HCT116 (cell line): ENCODE results near the gene ARHGEF11. TPM values are rescaled to one million over a fixed set of nuclear protein-coding genes. Genes with fewer than 3 reads are reported as not detected.

Experiments used
- ATAC-seq: fragments of 200-7000 bp; cut with Tn5 transposase; 2 replicates; pipeline ENCODE4 v1.9.1; 2020; ENCODE audit warnings: mild to moderate bottlenecking, moderate library complexity
- Bru-seq: library from RNA; stranded (reverse); fragments of 400-500 nt; gene quantifications from one replicate; lab custom pipeline; 2021; lab: Mats Ljungman, UMichigan
- BruChase-seq, 2 experiments: library from RNA; stranded (reverse); fragments of 400-500 nt; gene quantifications; one replicate each; lab custom pipeline; 2021; lab: Mats Ljungman, UMichigan
- BruUV-seq: library from RNA; stranded (reverse); fragments of 400-500 nt; replicated peaks from 2 replicates; lab custom pipeline; 2021; lab: Mats Ljungman, UMichigan
- CTCF ChIA-PET: fragments of 300-600 bp; sonication (Branson Sonifier 250); formaldehyde crosslinking; loops from one replicate; lab custom pipeline; 2021; ENCODE audit warnings: antibody characterized with exemption; lab: Charles Lee
- POLR2A ChIA-PET: fragments of 300-600, 350-600 bp; sonication (Branson Sonifier 250); formaldehyde crosslinking; loops from one replicate; lab custom pipeline; 2021; ENCODE audit warnings: antibody characterized with exemption; lab: Charles Lee
- RAD21 ChIA-PET, 2 experiments: fragments of 300-600 bp; sonication (Branson Sonifier 250); formaldehyde crosslinking; loops; one replicate each; lab custom pipeline; 2023; ENCODE audit warnings: low total read pairs in 2 of 2; ENCODE audit not compliant: uncharacterized antibody in 2 of 2, unreplicated experiment in 2 of 2, low non-redundant PET in 1 of 2; lab: Charles Lee
- DNase-seq: peaks from one replicate; pipeline ENCODE4 v3.0.0-alpha.2; 2010; ENCODE audit warnings: low read depth, low spot score
- H2AFZ ChIP-seq: fragments of 200-600 bp; shearing (Covaris generic), sonication (generic); 2 replicates; pipeline ENCODE4 v1.6.1; 2017; ENCODE audit warnings: low read depth, mixed run types, mixed read lengths, antibody characterized with exemption, low read length; ENCODE audit not compliant: poor library complexity, severe bottlenecking
- H3K27ac ChIP-seq: 2 replicates; pipeline ENCODE4 v1.5.1; 2012; ENCODE audit warnings: low read depth, low read length
- H3K27me3 ChIP-seq: fragments of 200-600 bp; sonication (generic); 2 replicates; pipeline ENCODE4 v1.6.1; 2016; ENCODE audit warnings: mixed run types, low read length, mixed read lengths; ENCODE audit not compliant: insufficient read depth
- H3K36me3 ChIP-seq, 2 experiments: fragments of 200-500 bp in 1 of 2; fragments of 200-600 bp in 1 of 2; sonication (Bioruptor generic) in 1 of 2; sonication (generic) in 1 of 2; 2 replicates each; pipeline versions ENCODE4 v1.5.1 to v1.6.1; 2014 to 2016; ENCODE audit warnings: low read length in 2 of 2, inconsistent platforms in 1 of 2, mixed read lengths in 1 of 2, mixed run types in 1 of 2; ENCODE audit not compliant: insufficient read depth in 2 of 2, control insufficient read depth in 1 of 2
- H3K4me1 ChIP-seq, 2 experiments: fragments of 200-600 bp in 1 of 2; sonication (generic) in 1 of 2; 2 replicates each; pipeline versions ENCODE4 v1.5.1 to v1.6.1; 2012 to 2017; ENCODE audit warnings: low read length in 2 of 2, inconsistent platforms in 1 of 2, mild to moderate bottlenecking in 1 of 2, mixed read lengths in 1 of 2, mixed run types in 1 of 2, moderate library complexity in 1 of 2; ENCODE audit not compliant: insufficient read depth in 2 of 2, control insufficient read depth in 1 of 2
- H3K4me2 ChIP-seq: fragments of 200-600 bp; sonication (generic); 2 replicates; pipeline ENCODE4 v1.6.1; 2017; ENCODE audit warnings: mixed run types, low read length, mixed read lengths
- H3K4me3 ChIP-seq, 2 experiments: fragments of 200-600 bp in 1 of 2; sonication (generic) in 1 of 2; replicated peaks in 1 of 2; 2 replicates each; pipeline ENCODE4 v1.5.1; 2011 to 2016; ENCODE audit warnings: low read length in 2 of 2, control low read depth in 1 of 2, low read depth in 1 of 2, mild to moderate bottlenecking in 1 of 2, mixed read lengths in 1 of 2, mixed run types in 1 of 2
- H3K79me2 ChIP-seq: fragments of 200-600 bp; sonication (generic); 2 replicates; pipeline ENCODE4 v1.6.1; 2017; ENCODE audit warnings: mild to moderate bottlenecking, mixed run types, low read length, moderate library complexity, mixed read lengths; ENCODE audit not compliant: insufficient read depth
- H3K9ac ChIP-seq: fragments of 200-600 bp; sonication (generic); 2 replicates; pipeline ENCODE4 v1.6.1; 2016; ENCODE audit warnings: low read length, mixed read lengths
- H3K9me2 ChIP-seq: fragments of 200-600 bp; sonication (generic), shearing (Covaris generic); 2 replicates; pipeline ENCODE4 v1.6.1; 2017; ENCODE audit warnings: mixed run types, mild to moderate bottlenecking, moderate library complexity; ENCODE audit not compliant: insufficient read depth
- H3K9me3 ChIP-seq, 2 experiments: fragments of 200-500 bp in 1 of 2; fragments of 200-600 bp in 1 of 2; sonication (Bioruptor generic) in 1 of 2; sonication (generic) in 1 of 2; 2 replicates each; pipeline ENCODE4 v1.6.1; 2014 to 2017; ENCODE audit warnings: low read length in 2 of 2, mixed read lengths in 2 of 2, inconsistent platforms in 1 of 2, low read depth in 1 of 2, mild to moderate bottlenecking in 1 of 2, mixed run types in 1 of 2, moderate library complexity in 1 of 2; ENCODE audit not compliant: control insufficient read depth in 1 of 2, insufficient read depth in 1 of 2
- H4K20me1 ChIP-seq: fragments of 200-600 bp; sonication (generic), shearing (Covaris generic); 2 replicates; pipeline ENCODE4 v1.6.1; 2017; ENCODE audit warnings: mixed run types, mild to moderate bottlenecking, moderate library complexity; ENCODE audit not compliant: insufficient read depth
- CBX3 ChIP-seq: IDR thresholded peaks from 2 replicates; pipeline ENCODE4 v1.6.1; 2012; ENCODE audit warnings: low read depth
- EGR1 ChIP-seq: IDR thresholded peaks from 2 replicates; pipeline ENCODE4 v1.6.1; 2012; ENCODE audit warnings: low read depth
- ELF1 ChIP-seq: IDR thresholded peaks from 2 replicates; pipeline ENCODE4 v1.6.1; 2012; ENCODE audit warnings: low read depth, borderline replicate concordance
- POLR2A ChIP-seq: IDR thresholded peaks from 2 replicates; pipeline ENCODE4 v1.7.0; 2011; ENCODE audit warnings: borderline replicate concordance; ENCODE audit not compliant: insufficient read depth, insufficient read length; ENCODE audit errors: extremely low read depth
- POLR2AphosphoS5 ChIP-seq: IDR thresholded peaks from 2 replicates; pipeline ENCODE4 v1.6.1; 2011; ENCODE audit warnings: mild to moderate bottlenecking, low read depth, low read length, moderate library complexity
- RAD21 ChIP-seq: IDR thresholded peaks from 2 replicates; pipeline ENCODE4 v1.6.1; 2012; ENCODE audit warnings: low read depth, mild to moderate bottlenecking
- SP1 ChIP-seq: IDR thresholded peaks from 2 replicates; pipeline ENCODE4 v1.6.1; 2012; ENCODE audit warnings: low read depth
- TCF7L2 ChIP-seq: IDR thresholded peaks from 2 replicates; pipeline ENCODE4 v1.7.0; 2011; ENCODE audit warnings: borderline replicate concordance, inconsistent platforms; ENCODE audit not compliant: insufficient read depth, insufficient read length; ENCODE audit errors: extremely low read depth
- ZFX ChIP-seq: fragments of 450-650 bp; IDR thresholded peaks from 2 replicates; pipeline ENCODE4 v1.6.1; 2017
- intact Hi-C: fragments of 100-400 bp; cut with micrococcal nuclease; formaldehyde crosslinking; loops from 2 replicates; pipeline ENCODE4 v1.10.0; 2022
- long read RNA-seq: library from polyadenylated mRNA; unstranded; transcript quantifications from one replicate; pipeline ENCODE4 v2.0.0, GENCODE V29; 2021; ENCODE audit not compliant: unreplicated experiment
- polyA plus RNA-seq: library from polyadenylated mRNA; unstranded; fragments of >200 nt; gene quantifications from 2 replicates; pipeline ENCODE4 v1.2.1, GENCODE V29; 2012; ENCODE audit warnings: missing spikeins
- total RNA-seq: library from RNA; stranded (reverse); gene quantifications from one replicate; pipeline ENCODE4 v1.2.1, GENCODE V29; 2021; ENCODE audit not compliant: unreplicated experiment

Gene ARHGEF11
- total RNA-seq (28.9 TPM), Bru-seq, nascent RNA (percentile 78 among the genes with signal in this experiment), BruChase-seq, experiment 1, labeled RNA remaining after a 6-hour chase (percentile 86 among the genes with signal in this experiment), BruChase-seq, experiment 2, labeled RNA remaining after a 2-hour chase (percentile 81 among the genes with signal in this experiment)
- 15.5 and 16.7 TPM in 2 replicates for polyA plus RNA-seq
- long read RNA-seq, partial matches to known transcripts, result 17 of 35 reads
- long read RNA-seq, other reads (novel, unspliced or antisense), result 18 of 35 reads

DNA sequence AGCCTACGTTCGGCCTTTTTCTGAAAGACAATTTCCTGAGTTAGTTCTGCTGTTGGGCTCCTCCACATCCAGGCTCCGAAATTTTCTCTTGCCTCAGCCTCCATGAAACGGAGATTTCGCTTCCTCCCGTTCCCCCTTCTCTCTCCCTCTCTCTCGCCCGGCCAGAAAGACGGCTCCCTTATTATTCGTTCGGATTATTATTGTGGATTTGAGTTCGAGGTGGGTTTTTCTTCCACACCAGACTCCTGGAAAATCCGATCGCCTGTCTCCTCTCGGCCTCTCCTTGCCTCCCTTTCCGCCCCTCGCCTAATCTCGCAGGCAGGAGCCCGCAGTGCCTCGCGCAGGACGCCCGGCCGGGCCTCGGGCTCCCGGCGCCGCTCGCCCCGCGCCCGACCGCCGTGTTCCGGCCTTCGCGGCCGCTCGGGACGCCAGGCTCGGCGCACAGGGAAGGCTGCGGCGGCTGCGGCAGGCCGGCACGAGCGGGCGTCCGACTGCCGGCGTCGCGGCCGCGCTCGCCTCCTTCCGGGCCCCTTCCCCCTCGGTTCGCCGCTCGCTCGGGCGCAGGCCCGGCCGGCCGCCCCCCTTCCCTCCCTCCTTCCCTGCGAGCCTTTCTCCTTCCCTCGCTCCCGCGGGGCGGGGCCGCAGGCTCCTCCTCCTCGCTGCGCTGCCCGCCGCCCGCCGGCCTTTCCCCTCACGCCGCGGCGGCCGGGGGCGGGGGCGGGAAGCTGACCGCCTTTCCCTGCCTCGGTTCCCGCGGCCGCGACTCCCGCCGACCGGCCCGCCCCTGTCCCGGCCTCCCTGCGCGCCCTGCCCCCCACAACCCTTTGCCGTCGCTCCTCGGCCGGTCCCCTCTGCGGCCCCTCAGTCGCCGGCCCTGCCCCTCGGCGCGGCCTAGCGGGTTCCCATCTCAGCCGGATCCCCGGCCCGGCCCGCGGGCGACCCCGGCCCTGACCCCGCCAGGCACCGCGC is at the start of gene ARHGEF11:
Gene ARHGEF11 (minus strand): TSS at position 493 of the 969 bp plus-strand sequence. CDS start 1,412 bp downstream, outside the sequence.
- no peaks in the 10 kb centered on the region for H3K36me3 ChIP-seq
- peak within 1 kb of the TSS; percentile 87 for H3K9ac ChIP-seq
- BruUV-seq, result no TSS peak
- H3K27ac ChIP-seq, result peak within 1 kb of the TSS; percentile 80
- ATAC-seq (peak; percentile 95), DNase-seq (peak; percentile 64)
- RAD21 ChIA-PET, result no interaction called here
- TF ChIP-seq POLR2A, result peak; percentile 48
- TF ChIP-seq POLR2AphosphoS5, result peak; percentile 92
- no peak for TF ChIP-seq RAD21
- TF ChIP-seq SP1, result peak; percentile 30; the same call in 1 of the 2 replicates
- no peak for TF ChIP-seq ELF1
- peak; percentile 82 for TF ChIP-seq EGR1
- peak; percentile 92 for TF ChIP-seq ZFX
- POLR2A ChIA-PET, result no interaction called here
- peaks cover 47% of the 10 kb centered on the region for H3K79me2 ChIP-seq
- peak within 1 kb of the TSS; percentile 64 for H2AFZ ChIP-seq
- H3K4me3 ChIP-seq, result peak within 1 kb of the TSS; percentile 50 to 81
- no peaks in the 10 kb centered on the region for H3K9me2 ChIP-seq
- CTCF ChIA-PET, result interaction anchor here (1.5 kb wide), 1 partner anchor 45 kb away, joined by 3 read pairs; no protein-coding TSS in a partner anchor
- H3K4me2 ChIP-seq, result peak within 1 kb of the TSS; percentile 92
- H3K9me3 ChIP-seq, result no peaks in the 10 kb centered on the region
- intact Hi-C loops, result no loop called here
- H4K20me1 ChIP-seq, result no peaks in the 10 kb centered on the region; the same call in 1 of the 2 replicates
- H3K4me1 ChIP-seq, result peaks cover 13 to 26% of the 10 kb centered on the region in 2 experiments
- H3K27me3 ChIP-seq, result no peaks in the 10 kb centered on the region

- DNase-seq, result no peak
- ChIA-PET POLR2A (no interaction called here), CTCF (interaction anchor here (0.7 to 0.9 kb wide), 2 partner anchors 21 to 62 kb away, joined by 3 to 4 read pairs; no protein-coding TSS in a partner anchor), RAD21 (no interaction called here)
- Histone ChIP-seq H3K4me3 (no peak overlapping the region), H4K20me1 (no peaks in the 10 kb centered on the region), H3K9me2 (no peaks in the 10 kb centered on the region; the same call in 1 of the 2 replicates), H3K4me1 (0 out of 4 replicates have a peak, but pooled peaks cover 0 to 2% of the 10 kb centered on the region in 2 experiments), H3K4me2 (no peak overlapping the region), H2AFZ (no peak overlapping the region), H3K9ac (no peak overlapping the region), H3K27ac (no peak overlapping the region), H3K27me3 (no peaks in the 10 kb centered on the region), H3K79me2 (no peaks in the 10 kb centered on the region), H3K36me3 (no peaks in the 10 kb centered on the region), H3K9me3 (no peaks in the 10 kb centered on the region)
- no peak for TF ChIP-seq TCF7L2
- TF ChIP-seq ZFX, result no peak
- TF ChIP-seq CBX3, result no peak
- ATAC-seq, result no peak
- BruUV-seq, result no TSS peak
- intact Hi-C loops, result no loop called here
Measured at GRCh38 chr1:157095091-157095490, 49.5 kb upstream of the ARHGEF11 start.
